Fibroblast of skin of back (primary cell): ENCODE results near the gene PCBP3.
A peak's percentile ranks its signal among the peaks of the same experiment; 100 is the strongest.
"Not testable (repeated sequence)": the region's sequence is repeated elsewhere in the genome, so short reads cannot be mapped to it uniquely, and the experiment has no call there.

Experiments used
- DNase-seq: peaks from one replicate; pipeline ENCODE4 v3.0.0-alpha.2; 2013

PCBP3 gene

GRCh38 chr21:45698493-45699184 lies 55.1 kb downstream of the PCBP3 start:
- peak; percentile 96 for DNase-seq

GRCh38 chr21:45699251-45699942 lies 55.9 kb downstream of the PCBP3 start:
- DNase-seq, result no peak

- no peak for DNase-seq
Observed at GRCh38 chr21:45699966-45700365, 56.4 kb downstream of the PCBP3 start.

- DNase-seq, result no peak
Observed at GRCh38 chr21:45700461-45700860, 56.9 kb downstream of the PCBP3 start.

- DNase-seq, result no peak
Observed at GRCh38 chr21:45704311-45705108, 61.0 kb downstream of the PCBP3 start.

- DNase-seq, result no peak
Observed at GRCh38 chr21:45706299-45706698, 62.8 kb downstream of the PCBP3 start.

- DNase-seq, result peak; percentile 31
Observed at GRCh38 chr21:45709173-45709572, 65.6 kb downstream of the PCBP3 start.

GRCh38 chr21:45709696-45710268 lies 66.3 kb downstream of the PCBP3 start:
- no peak for DNase-seq

- not testable (repeated sequence) for DNase-seq
Observed at GRCh38 chr21:45710306-45710705, 66.8 kb downstream of the PCBP3 start.

- DNase-seq, result no peak
Observed at GRCh38 chr21:45713613-45714012, 70.1 kb downstream of the PCBP3 start.

- DNase-seq, result no peak
Observed at GRCh38 chr21:45715441-45715840, 71.9 kb downstream of the PCBP3 start.

- DNase-seq, result no peak
Observed at GRCh38 chr21:45718413-45718812, 74.9 kb downstream of the PCBP3 start.

- DNase-seq, result no peak
Observed at GRCh38 chr21:45719177-45719802, 75.8 kb downstream of the PCBP3 start.

- DNase-seq, result not testable (repeated sequence)
Observed at GRCh38 chr21:45720204-45720603, 76.7 kb downstream of the PCBP3 start.

- DNase-seq, result peak; percentile 65
Observed at GRCh38 chr21:45721671-45722070, 78.1 kb downstream of the PCBP3 start.

GRCh38 chr21:45723049-45723958 lies 79.8 kb downstream of the PCBP3 start:
- DNase-seq, result no peak

GRCh38 chr21:45724345-45724961 lies 80.9 kb downstream of the PCBP3 start:
- DNase-seq, result no peak

GRCh38 chr21:45724994-45725843 lies 81.7 kb downstream of the PCBP3 start:
- DNase-seq, result no peak

- no peak for DNase-seq
Observed at GRCh38 chr21:45725844-45726200, 82.3 kb downstream of the PCBP3 start.

- no peak for DNase-seq
Observed at GRCh38 chr21:45726438-45726837, 82.9 kb downstream of the PCBP3 start.
